GM21529 (cell line): ENCODE data around the gene FADS2.

ENCODE experiments used
- ATAC-seq: cut with Tn5 transposase; IDR thresholded peaks from one replicate; pipeline ENCODE4 v1.9.1; 2021; ENCODE audit not compliant: unreplicated experiment

Gene FADS2

GRCh38 chr11:61904539-61905048, 76.5 kb downstream of the FADS2 start:
- no peak for ATAC-seq

- ATAC-seq, result no peak
Measured at GRCh38 chr11:61905067-61905696, 77.1 kb downstream of the FADS2 start.

DNA sequence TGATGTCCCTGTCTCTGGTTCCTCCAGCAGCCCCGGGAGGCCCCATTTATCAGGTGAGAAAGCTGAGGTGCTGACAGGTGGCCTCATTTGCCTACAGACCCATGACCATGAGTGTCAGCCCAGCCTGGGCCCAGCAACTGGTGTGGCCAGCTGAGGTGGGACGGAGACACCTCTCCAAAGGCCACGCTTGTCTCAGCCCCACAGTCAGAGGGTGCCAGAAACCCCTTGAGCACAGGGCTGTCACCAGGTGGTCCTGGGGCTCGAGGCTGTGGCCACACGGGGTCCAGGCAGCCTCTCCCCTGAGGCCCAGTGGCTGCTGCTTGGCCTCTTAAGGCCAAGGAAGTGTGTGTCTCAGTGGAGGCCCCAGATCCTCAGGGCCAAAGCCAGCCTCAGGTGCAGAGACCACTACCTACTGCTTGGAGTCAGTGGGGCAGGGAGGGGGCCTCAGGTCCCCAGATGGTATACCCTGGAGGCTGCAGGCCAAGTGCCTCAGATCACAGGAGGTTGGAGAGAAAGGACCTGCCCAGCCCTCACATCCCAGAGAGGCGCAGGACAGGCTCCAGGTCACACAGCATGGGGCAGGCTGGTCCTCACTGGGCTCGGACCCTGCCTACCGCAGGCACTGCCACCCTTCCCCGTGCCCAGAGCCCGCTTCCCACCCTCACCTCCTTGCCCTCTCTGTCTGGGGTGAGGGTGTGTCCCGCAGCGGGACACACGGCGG, 77.9 kb downstream of the FADS2 start:
- no peak for ATAC-seq

DNA sequence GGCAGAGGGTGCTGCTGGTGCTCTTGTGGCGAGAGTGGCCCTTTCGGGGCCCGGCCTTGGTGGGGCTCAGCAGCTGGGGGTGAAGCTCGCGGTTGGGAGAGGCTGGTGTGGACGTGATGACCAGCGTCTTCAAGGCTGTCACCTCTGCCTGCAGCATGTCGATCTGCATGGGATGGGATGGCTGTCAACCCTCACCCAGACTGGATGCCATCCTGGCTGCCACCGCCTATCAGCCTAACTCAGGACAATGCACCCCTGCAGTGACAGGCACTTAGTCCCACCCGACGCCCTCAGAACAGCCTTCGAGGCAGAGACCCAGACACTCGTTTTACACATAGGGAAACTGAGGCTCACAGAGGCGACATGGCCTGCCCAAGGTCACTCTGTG, 78.4 kb downstream of the FADS2 start:
- no peak for ATAC-seq

GRCh38 chr11:61907282-61907681, 79.2 kb downstream of the FADS2 start:
- ATAC-seq, result no peak

DNA sequence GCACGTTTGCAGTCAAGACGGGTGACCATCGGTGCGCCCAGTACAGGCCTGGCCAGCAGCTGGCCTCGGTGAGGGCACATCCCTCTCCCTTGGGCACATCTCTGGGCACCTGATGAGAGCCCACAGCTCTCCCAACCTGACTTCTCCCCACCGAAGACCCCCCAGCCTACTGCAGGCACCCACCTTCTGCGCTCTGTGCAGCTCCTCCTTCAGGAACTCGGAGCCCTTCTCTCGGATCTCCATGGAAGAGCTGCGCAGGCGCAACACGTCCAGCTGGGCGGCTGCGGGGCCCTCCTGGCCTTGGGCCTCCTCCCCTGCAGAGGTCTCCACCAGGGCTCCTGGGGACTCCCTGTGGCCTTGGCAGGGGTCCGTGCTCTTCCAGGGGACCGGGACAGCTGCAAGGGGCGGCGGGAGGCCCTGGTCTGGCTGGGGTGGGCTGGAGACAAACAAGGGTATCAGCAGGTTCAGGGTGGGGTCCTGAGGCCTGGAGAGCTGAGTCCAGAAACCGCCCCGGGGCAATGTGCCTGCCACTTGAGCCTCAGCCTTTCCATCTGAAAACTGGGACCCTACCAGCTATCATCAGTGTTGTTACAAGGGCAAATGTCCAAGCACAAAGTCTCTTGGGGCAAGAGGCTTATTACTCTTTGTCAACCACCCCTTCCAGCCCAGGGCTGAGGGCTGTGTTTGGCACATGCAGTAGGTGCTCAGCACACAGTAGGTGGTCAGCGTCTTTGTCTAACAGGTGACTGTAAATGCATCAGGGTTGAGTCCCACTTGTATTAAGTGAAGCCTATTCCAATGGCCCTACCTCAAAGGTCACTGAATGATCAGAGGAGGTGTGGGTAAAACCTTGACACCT, 80.0 kb downstream of the FADS2 start:
- no peak for ATAC-seq

DNA sequence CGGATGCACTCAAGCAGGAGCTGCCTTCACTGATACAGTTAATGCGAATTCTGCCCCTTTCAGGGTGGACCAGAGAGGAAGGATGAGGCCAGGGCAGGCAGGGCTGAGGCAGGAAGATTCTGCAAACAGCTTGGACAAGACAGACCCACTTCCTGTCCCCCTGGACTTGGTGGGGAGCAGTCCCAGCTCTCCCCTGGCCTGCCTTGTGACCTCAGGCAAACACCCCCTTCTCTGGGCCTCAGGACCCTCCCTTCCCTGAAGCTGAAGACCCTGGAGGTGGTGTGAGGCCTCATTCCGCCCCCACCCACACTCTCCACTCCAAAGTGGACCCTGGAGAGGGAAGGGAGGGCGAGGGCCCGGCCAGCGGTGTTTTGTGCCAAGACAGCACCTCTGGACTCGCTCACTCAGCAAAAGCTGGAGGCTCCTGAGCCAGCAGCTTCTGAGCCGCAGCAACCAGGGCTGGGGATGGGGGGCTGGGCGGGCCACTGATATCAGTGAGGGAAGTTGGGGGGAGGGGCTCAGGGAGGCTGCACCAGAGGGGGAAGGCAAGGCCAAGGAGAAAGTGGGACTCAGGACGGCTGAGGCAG, 80.7 kb downstream of the FADS2 start:
- ATAC-seq, result no peak

- no peak for ATAC-seq
Measured at GRCh38 chr11:61910187-61911127, 82.4 kb downstream of the FADS2 start.

DNA sequence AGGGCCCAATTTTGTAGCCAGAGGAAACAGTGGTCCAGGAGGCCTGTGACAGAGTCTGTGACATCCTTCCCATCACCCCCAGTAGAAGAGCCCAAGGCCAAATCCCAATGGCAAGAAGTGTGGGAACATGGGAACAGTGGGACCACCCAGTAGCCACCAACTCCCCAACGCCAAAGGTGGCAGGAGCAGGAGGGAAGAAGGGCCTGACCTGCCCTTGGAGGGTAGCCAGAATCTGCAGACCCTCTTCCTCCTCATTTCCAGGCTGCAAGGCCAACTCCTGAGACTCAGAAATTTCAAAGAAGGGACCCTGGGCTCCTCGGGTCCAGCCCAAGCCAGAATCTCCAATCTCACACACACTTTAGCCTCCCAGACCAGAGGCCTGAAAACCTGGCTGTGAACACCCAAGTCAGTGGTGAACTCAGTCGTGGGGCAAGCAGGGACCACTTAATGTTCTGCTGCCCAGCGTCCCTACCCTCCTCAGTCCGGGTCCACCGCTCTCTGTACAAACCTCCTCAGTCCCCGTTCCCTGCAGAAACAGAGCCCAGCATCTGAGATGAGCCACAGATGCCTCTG, 83.1 kb downstream of the FADS2 start:
- ATAC-seq, result no peak

GRCh38 chr11:61911701-61912529, 83.8 kb downstream of the FADS2 start:
- no peak for ATAC-seq

GRCh38 chr11:61912530-61912898, 84.4 kb downstream of the FADS2 start:
- no peak for ATAC-seq

DNA sequence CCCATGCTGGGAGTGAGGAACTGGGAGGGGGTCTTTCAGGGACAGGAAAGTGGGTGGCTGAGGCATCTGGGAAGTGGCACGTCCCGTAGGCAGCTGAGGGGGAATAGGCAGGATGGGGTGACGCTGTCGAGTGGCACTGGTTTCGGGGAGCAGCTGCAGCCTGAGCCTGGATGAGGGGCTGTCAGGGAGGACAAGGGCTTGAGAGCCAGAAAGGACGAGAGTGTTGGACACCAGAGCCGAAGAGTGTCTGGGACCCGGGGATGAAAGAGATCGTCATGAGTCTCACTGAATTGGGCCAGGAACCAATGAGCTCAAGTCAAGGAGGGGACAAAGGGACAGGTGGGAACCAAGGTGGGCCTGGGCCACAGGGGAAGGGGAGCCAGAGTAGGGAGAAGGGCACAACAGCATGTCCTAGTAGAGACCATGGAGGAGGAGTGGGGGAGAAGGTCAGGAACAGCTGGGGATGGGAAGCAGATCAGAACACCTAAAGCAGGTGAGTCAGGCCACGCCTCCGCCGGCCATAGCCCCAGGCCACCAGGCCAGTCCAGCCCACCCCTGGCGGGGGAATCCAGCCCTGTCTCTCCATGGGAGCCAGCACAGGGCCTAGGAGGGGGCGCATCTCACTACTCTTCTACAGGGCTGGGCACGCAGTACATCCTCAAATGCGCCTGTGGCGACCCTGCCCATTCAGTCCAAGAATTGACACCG, 85.0 kb downstream of the FADS2 start:
- ATAC-seq, result no peak

GRCh38 chr11:61913699-61914395, 85.7 kb downstream of the FADS2 start:
- ATAC-seq, result no peak

- ATAC-seq, result no peak
Measured at GRCh38 chr11:61914471-61915171, 86.5 kb downstream of the FADS2 start.

DNA sequence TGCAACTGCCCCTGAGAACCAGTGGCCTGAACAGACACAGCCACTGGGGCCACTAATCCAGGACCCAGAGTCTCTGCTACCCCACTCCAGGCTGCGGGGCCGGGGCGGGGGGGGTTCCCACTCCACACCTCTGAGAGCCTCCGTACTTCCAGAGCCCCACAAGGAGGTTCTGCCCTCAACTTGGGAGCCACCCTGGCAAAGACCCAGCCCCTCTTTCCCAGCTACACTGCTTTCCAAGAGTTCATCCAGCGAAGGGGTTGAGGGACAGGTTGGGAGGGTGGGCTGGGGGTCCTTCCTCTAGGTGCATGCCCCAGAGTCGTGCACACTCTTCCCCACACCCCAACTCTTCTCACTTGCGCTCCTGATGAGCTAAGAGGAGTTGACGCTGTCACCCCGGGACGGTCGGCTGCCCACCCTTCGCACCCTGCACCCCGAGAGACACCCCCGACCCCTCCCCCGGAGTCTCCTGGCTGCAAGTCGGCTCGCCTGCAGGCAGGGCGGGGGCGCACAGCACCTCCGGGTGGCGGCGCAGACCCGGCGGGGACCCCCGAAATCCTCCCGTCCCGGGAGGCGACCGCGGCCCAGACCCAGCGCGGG, 88.7 kb downstream of the FADS2 start:
- ATAC-seq, result no peak
